GM12892 (cell line): ENCODE measurements around the gene ZFTA.

Experiments
- POLR2AphosphoS5 ChIP-seq: IDR thresholded peaks from 2 replicates; pipeline ENCODE4 v1.6.1; 2011; ENCODE audit warnings: low read depth, low read length, control low read depth
- TAF1 ChIP-seq: IDR thresholded peaks from 2 replicates; pipeline ENCODE4 v1.6.1; 2011; ENCODE audit warnings: low read depth, mild to moderate bottlenecking, control low read depth, low read length, borderline replicate concordance

- TF ChIP-seq POLR2AphosphoS5 (no peak), TAF1 (no peak)
These were observed 48.2 kb upstream of the ZFTA start for GRCh38 chr11:63816732-63817131.
